HG02884 (cell line): Measurements from ENCODE around the gene QRICH1.
A peak's percentile ranks its signal among the peaks of the same experiment; 100 is the strongest.

Experiments
- ATAC-seq: cut with Tn5 transposase; IDR thresholded peaks from one replicate; pipeline ENCODE4 v1.9.1; 2021; ENCODE audit warnings: mild to moderate bottlenecking, moderate library complexity; ENCODE audit not compliant: unreplicated experiment

The QRICH1 gene

GRCh38 chr3:49034650-49035049 is 59.2 kb downstream of the QRICH1 start:
- ATAC-seq, result no peak

- no peak for ATAC-seq
Measured at GRCh38 chr3:49032646-49033304, 61.1 kb downstream of the QRICH1 start.

GRCh38 chr3:49030321-49030720 is 63.5 kb downstream of the QRICH1 start:
- no peak for ATAC-seq

GRCh38 chr3:49029563-49029884 is 64.3 kb downstream of the QRICH1 start:
- no peak for ATAC-seq

- peak; percentile 69 for ATAC-seq
Measured at GRCh38 chr3:49028673-49029562, 65.0 kb downstream of the QRICH1 start, which contains the start of gene IMPDH2. Gene IMPDH2 (minus strand): TSS chr3:49029398. CDS start chr3:49029350, 48 bp downstream.

GRCh38 chr3:49028298-49028672 is 65.6 kb downstream of the QRICH1 start:
- no peak for ATAC-seq

- no peak for ATAC-seq
Measured at GRCh38 chr3:49027634-49028033, 66.2 kb downstream of the QRICH1 start.

GRCh38 chr3:49026536-49026935 is 67.3 kb downstream of the QRICH1 start:
- ATAC-seq, result no peak

- ATAC-seq, result no peak
Measured at GRCh38 chr3:49025793-49026520, 67.9 kb downstream of the QRICH1 start.

- ATAC-seq, result no peak
Measured at GRCh38 chr3:49025005-49025792, 68.7 kb downstream of the QRICH1 start.

- no peak for ATAC-seq
Measured at GRCh38 chr3:49024449-49024848, 69.4 kb downstream of the QRICH1 start.

- no peak for ATAC-seq
Measured at GRCh38 chr3:49023775-49024174, 70.1 kb downstream of the QRICH1 start.

GRCh38 chr3:49022688-49023171 is 71.1 kb downstream of the QRICH1 start:
- no peak for ATAC-seq

GRCh38 chr3:49021813-49022687 is 71.8 kb downstream of the QRICH1 start, which contains the start of gene NDUFAF3:
Gene NDUFAF3 (plus strand): TSS chr3:49022121. CDS start chr3:49022145, 24 bp downstream.
- ATAC-seq, result peak; percentile 52

GRCh38 chr3:49021213-49021812 is 72.6 kb downstream of the QRICH1 start:
- ATAC-seq, result peak; percentile 44

- no peak for ATAC-seq
Measured at GRCh38 chr3:49020330-49021212, 73.3 kb downstream of the QRICH1 start.

- ATAC-seq, result no peak
Measured at GRCh38 chr3:49019941-49020329, 73.9 kb downstream of the QRICH1 start.

- ATAC-seq, result no peak
Measured at GRCh38 chr3:49018707-49019006, 75.2 kb downstream of the QRICH1 start.
